Liver (tissue), 9 donors: ENCODE data around the gene RAPGEF6. TPM values are rescaled to one million over a fixed set of nuclear protein-coding genes. Genes with fewer than 3 reads are reported as not detected.
"Not testable (repeated sequence)": the region's sequence is repeated elsewhere in the genome, so short reads cannot be mapped to it uniquely, and the experiment has no call there.

Experiments
- DNase-seq: peaks from one replicate; pipeline ENCODE4 v3.0.0-alpha.2; 2017; ENCODE audit warnings: low spot score
- H3K27ac ChIP-seq, 2 donors: one replicate each; pipeline ENCODE4 v1.7.0; 2013; ENCODE audit warnings: inconsistent platforms in 2 of 2, low read length in 2 of 2, control low read depth in 1 of 2, low read depth in 1 of 2, mild to moderate bottlenecking in 1 of 2
- H3K27me3 ChIP-seq, 4 donors: one replicate each; pipeline versions ENCODE4 v1.6.1 to v1.7.0; 2013; ENCODE audit warnings: low read length in 3 of 4, inconsistent platforms in 1 of 4, mild to moderate bottlenecking in 1 of 4, moderate library complexity in 1 of 4; ENCODE audit not compliant: control insufficient read depth in 4 of 4, insufficient read depth in 4 of 4
- H3K36me3 ChIP-seq, 4 donors: one replicate each; pipeline versions ENCODE4 v1.6.1 to v1.7.0; 2013; ENCODE audit warnings: low read length in 3 of 4, mild to moderate bottlenecking in 3 of 4, low read depth in 1 of 4, moderate library complexity in 1 of 4; ENCODE audit not compliant: control insufficient read depth in 4 of 4, insufficient read depth in 3 of 4
- H3K4me1 ChIP-seq, 4 donors: one replicate each; pipeline versions ENCODE4 v1.6.1 to v1.7.0; 2013; ENCODE audit warnings: low read length in 3 of 4, mild to moderate bottlenecking in 3 of 4, moderate library complexity in 1 of 4; ENCODE audit not compliant: control insufficient read depth in 4 of 4, insufficient read depth in 4 of 4
- H3K4me3 ChIP-seq, 3 donors: one replicate each; pipeline versions ENCODE4 v1.6.1 to v1.7.0; 2013; ENCODE audit warnings: low read length in 3 of 3, control low read depth in 1 of 3, low read depth in 1 of 3, mild to moderate bottlenecking in 1 of 3
- H3K9ac ChIP-seq, 2 donors: one replicate each; pipeline ENCODE4 v1.7.0; 2013; ENCODE audit warnings: low read length in 2 of 2, mild to moderate bottlenecking in 2 of 2, moderate library complexity in 2 of 2, control low read depth in 1 of 2, low read depth in 1 of 2
- H3K9me3 ChIP-seq, 4 donors: one replicate each; pipeline versions ENCODE4 v1.6.1 to v1.7.0; 2013; ENCODE audit warnings: low read length in 3 of 4; ENCODE audit not compliant: control insufficient read depth in 4 of 4
- EGR1 ChIP-seq, 2 donors: IDR thresholded peaks; 2 replicates each; pipeline ENCODE4 v1.6.1; 2016 to 2018; ENCODE audit warnings: antibody characterized with exemption in 2 of 2, low read depth in 2 of 2
- FOXA1 ChIP-seq: IDR thresholded peaks from 2 replicates; pipeline ENCODE4 v1.6.1; 2016; ENCODE audit warnings: antibody characterized with exemption
- FOXA2 ChIP-seq: IDR thresholded peaks from 2 replicates; pipeline ENCODE4 v1.6.1; 2016; ENCODE audit warnings: antibody characterized with exemption
- GABPA ChIP-seq, 2 donors: IDR thresholded peaks in 1 of 2; conservative IDR thresholded peaks in 1 of 2; 2 replicates each; pipeline ENCODE4 v1.6.1; 2016; ENCODE audit warnings: antibody characterized with exemption in 2 of 2, mild to moderate bottlenecking in 1 of 2, moderate library complexity in 1 of 2
- HNF4A ChIP-seq, 2 donors: conservative IDR thresholded peaks; 2 replicates each; pipeline ENCODE4 v1.6.1; 2016; ENCODE audit warnings: antibody characterized with exemption in 2 of 2, mild to moderate bottlenecking in 2 of 2
- HNF4G ChIP-seq: IDR thresholded peaks from 2 replicates; pipeline ENCODE4 v1.6.1; 2016; ENCODE audit warnings: antibody characterized with exemption
- JUND ChIP-seq, 2 donors: IDR thresholded peaks; 2 replicates each; pipeline ENCODE4 v1.6.1; 2016; ENCODE audit warnings: antibody characterized with exemption in 2 of 2
- NR2F2 ChIP-seq: IDR thresholded peaks from 2 replicates; pipeline ENCODE4 v1.6.1; 2016; ENCODE audit warnings: antibody characterized with exemption
- RAD21 ChIP-seq, 2 donors: IDR thresholded peaks; 2 replicates each; pipeline ENCODE4 v1.6.1; 2016; ENCODE audit warnings: antibody characterized with exemption in 2 of 2, mild to moderate bottlenecking in 2 of 2
- RXRA ChIP-seq, 2 donors: IDR thresholded peaks; 2 replicates each; pipeline ENCODE4 v1.6.1; 2017 to 2018; ENCODE audit warnings: antibody characterized with exemption in 2 of 2, mild to moderate bottlenecking in 1 of 2
- SP1 ChIP-seq: IDR thresholded peaks from 2 replicates; pipeline ENCODE4 v1.6.1; 2018; ENCODE audit warnings: antibody characterized with exemption, mild to moderate bottlenecking
- TAF1 ChIP-seq: conservative IDR thresholded peaks from 2 replicates; pipeline ENCODE4 v1.6.1; 2016; ENCODE audit warnings: antibody characterized with exemption, mild to moderate bottlenecking
- YY1 ChIP-seq: IDR thresholded peaks from 2 replicates; pipeline ENCODE4 v1.6.1; 2016; ENCODE audit warnings: antibody characterized with exemption, mild to moderate bottlenecking
- WGBS: extraction: QIAGEN DNeasy Blood & Tissue Kit; methylation state at CpG from one replicate; pipeline ENCODE4 v1.1.7; 2013; 5-methylcytosine and 5-hydroxymethylcytosine counted together
- polyA plus RNA-seq, 2 donors: library from polyadenylated mRNA; stranded (reverse) in 1 of 2; unstranded in 1 of 2; fragments of 200-250 nt in 1 of 2; fragments of >200 nt in 1 of 2; fragmentation: Nextera tagmentation in 1 of 2; extraction: Ambion mirVana in 1 of 2; gene quantifications; one replicate each; pipeline versions ENCODE4 v1.2.1 to v1.2.3, GENCODE V29; 2013 to 2015
- total RNA-seq, 2 donors: library from RNA; depleted of rRNA; stranded (reverse); fragments of >200 nt; gene quantifications; one replicate each; pipeline ENCODE4 v1.2.3, GENCODE V29; 2014
- TF ChIP-seq, protein P1 (sequence below): IDR thresholded peaks from 2 replicates; pipeline ENCODE4 v1.6.1; 2016; ENCODE audit warnings: antibody characterized with exemption
- TF ChIP-seq, protein P2 (sequence below): IDR thresholded peaks from 2 replicates; pipeline ENCODE4 v1.6.1; 2016; ENCODE audit warnings: antibody characterized with exemption
- TF ChIP-seq, protein P3 (sequence below): IDR thresholded peaks from 2 replicates; pipeline ENCODE4 v1.6.1; 2016; ENCODE audit warnings: antibody characterized with exemption, mild to moderate bottlenecking
- TF ChIP-seq, protein P4 (sequence below): IDR thresholded peaks from 2 replicates; pipeline ENCODE4 v1.6.1; 2016; ENCODE audit warnings: antibody characterized with exemption
- TF ChIP-seq, protein P5 (sequence below): fragments of 150-350 bp; IDR thresholded peaks from 2 replicates; pipeline ENCODE4 v1.5.1; 2017; ENCODE audit warnings: improper control_type of control experiment, low read depth, low read length; ENCODE audit not compliant: missing input control
- donor health status: healthy.
- donor health status: healthy.
- donor health status: healthy.
- donor health status: healthy.
- donor health status: healthy.

The RAPGEF6 gene
- total and polyA plus RNA-seq, 4 donors, result 1.7 to 16.1 (median 8.6) TPM

DNA sequence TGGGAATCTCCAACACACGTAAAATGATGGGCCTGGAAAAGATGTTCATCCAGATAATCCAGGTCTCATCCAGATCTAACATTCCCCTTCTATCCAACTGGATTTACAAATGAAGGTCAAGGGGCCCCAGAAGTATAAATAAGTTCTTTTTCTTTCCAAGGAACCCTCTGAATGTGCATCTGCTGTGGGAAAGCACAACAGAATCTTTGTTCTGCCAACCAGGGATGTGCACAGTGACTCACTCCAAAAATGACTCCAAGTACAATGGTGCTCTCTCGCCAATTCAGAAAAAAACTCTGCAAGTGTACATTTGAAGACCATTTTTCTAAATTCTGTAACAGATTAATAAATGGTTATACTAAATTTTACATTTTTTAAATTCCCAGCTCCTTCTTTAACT is 12.4 kb downstream of the RAPGEF6 start:
- WGBS, result 95% methylated on average over 2 of the region's 2 CpGs
- no peak overlapping the region for H3K4me3 ChIP-seq
- H3K9ac ChIP-seq, result no peak overlapping the region
- DNase-seq, result no peak
- no peaks in the 10 kb centered on the region for H3K27me3 ChIP-seq
- no peaks in the 10 kb centered on the region for H3K9me3 ChIP-seq
- H3K27ac ChIP-seq, result no peak overlapping the region
- peaks cover 0 to 13% (median 2%) of the 10 kb centered on the region in 4 donors for H3K4me1 ChIP-seq
- peaks cover 0 to 2% (median 0%) of the 10 kb centered on the region in 4 donors for H3K36me3 ChIP-seq
- TF ChIP-seq FOXA1, result no peak
- no peak for TF ChIP-seq GABPA (IDR thresholded peaks at IDR 0.05 in 1 of 2, conservative IDR thresholded peaks at IDR 0.05 in 1 of 2)
- TF ChIP-seq FOXA2, result no peak
- TF ChIP-seq, protein P1, sequence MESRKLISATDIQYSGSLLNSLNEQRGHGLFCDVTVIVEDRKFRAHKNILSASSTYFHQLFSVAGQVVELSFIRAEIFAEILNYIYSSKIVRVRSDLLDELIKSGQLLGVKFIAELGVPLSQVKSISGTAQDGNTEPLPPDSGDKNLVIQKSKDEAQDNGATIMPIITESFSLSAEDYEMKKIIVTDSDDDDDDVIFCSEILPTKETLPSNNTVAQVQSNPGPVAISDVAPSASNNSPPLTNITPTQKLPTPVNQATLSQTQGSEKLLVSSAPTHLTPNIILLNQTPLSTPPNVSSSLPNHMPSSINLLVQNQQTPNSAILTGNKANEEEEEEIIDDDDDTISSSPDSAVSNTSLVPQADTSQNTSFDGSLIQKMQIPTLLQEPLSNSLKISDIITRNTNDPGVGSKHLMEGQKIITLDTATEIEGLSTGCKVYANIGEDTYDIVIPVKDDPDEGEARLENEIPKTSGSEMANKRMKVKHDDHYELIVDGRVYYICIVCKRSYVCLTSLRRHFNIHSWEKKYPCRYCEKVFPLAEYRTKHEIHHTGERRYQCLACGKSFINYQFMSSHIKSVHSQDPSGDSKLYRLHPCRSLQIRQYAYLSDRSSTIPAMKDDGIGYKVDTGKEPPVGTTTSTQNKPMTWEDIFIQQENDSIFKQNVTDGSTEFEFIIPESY, result no peak
- TF ChIP-seq YY1, result no peak
- TF ChIP-seq SP1, result no peak
- TF ChIP-seq, protein P2, sequence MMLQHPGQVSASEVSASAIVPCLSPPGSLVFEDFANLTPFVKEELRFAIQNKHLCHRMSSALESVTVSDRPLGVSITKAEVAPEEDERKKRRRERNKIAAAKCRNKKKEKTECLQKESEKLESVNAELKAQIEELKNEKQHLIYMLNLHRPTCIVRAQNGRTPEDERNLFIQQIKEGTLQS, result no peak
- TF ChIP-seq TAF1, result no peak
- TF ChIP-seq NR2F2, result no peak
- TF ChIP-seq, protein P3, sequence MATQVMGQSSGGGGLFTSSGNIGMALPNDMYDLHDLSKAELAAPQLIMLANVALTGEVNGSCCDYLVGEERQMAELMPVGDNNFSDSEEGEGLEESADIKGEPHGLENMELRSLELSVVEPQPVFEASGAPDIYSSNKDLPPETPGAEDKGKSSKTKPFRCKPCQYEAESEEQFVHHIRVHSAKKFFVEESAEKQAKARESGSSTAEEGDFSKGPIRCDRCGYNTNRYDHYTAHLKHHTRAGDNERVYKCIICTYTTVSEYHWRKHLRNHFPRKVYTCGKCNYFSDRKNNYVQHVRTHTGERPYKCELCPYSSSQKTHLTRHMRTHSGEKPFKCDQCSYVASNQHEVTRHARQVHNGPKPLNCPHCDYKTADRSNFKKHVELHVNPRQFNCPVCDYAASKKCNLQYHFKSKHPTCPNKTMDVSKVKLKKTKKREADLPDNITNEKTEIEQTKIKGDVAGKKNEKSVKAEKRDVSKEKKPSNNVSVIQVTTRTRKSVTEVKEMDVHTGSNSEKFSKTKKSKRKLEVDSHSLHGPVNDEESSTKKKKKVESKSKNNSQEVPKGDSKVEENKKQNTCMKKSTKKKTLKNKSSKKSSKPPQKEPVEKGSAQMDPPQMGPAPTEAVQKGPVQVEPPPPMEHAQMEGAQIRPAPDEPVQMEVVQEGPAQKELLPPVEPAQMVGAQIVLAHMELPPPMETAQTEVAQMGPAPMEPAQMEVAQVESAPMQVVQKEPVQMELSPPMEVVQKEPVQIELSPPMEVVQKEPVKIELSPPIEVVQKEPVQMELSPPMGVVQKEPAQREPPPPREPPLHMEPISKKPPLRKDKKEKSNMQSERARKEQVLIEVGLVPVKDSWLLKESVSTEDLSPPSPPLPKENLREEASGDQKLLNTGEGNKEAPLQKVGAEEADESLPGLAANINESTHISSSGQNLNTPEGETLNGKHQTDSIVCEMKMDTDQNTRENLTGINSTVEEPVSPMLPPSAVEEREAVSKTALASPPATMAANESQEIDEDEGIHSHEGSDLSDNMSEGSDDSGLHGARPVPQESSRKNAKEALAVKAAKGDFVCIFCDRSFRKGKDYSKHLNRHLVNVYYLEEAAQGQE, result no peak
- TF ChIP-seq HNF4G, result no peak
- TF ChIP-seq, protein P4, sequence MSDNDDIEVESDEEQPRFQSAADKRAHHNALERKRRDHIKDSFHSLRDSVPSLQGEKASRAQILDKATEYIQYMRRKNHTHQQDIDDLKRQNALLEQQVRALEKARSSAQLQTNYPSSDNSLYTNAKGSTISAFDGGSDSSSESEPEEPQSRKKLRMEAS, result no peak
- no peak for TF ChIP-seq JUND (IDR thresholded peaks at IDR 0.05)
- TF ChIP-seq HNF4A (conservative IDR thresholded peaks at IDR 0.05), result no peak
- no peak for TF ChIP-seq RXRA (IDR thresholded peaks at IDR 0.05)
- TF ChIP-seq EGR1 (IDR thresholded peaks at IDR 0.05; ENCODE audit: low read depth in 2 of 2), result no peak
- TF ChIP-seq, protein P5, sequence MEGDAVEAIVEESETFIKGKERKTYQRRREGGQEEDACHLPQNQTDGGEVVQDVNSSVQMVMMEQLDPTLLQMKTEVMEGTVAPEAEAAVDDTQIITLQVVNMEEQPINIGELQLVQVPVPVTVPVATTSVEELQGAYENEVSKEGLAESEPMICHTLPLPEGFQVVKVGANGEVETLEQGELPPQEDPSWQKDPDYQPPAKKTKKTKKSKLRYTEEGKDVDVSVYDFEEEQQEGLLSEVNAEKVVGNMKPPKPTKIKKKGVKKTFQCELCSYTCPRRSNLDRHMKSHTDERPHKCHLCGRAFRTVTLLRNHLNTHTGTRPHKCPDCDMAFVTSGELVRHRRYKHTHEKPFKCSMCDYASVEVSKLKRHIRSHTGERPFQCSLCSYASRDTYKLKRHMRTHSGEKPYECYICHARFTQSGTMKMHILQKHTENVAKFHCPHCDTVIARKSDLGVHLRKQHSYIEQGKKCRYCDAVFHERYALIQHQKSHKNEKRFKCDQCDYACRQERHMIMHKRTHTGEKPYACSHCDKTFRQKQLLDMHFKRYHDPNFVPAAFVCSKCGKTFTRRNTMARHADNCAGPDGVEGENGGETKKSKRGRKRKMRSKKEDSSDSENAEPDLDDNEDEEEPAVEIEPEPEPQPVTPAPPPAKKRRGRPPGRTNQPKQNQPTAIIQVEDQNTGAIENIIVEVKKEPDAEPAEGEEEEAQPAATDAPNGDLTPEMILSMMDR, result no peak
- no peak for TF ChIP-seq RAD21 (IDR thresholded peaks at IDR 0.05)

DNA sequence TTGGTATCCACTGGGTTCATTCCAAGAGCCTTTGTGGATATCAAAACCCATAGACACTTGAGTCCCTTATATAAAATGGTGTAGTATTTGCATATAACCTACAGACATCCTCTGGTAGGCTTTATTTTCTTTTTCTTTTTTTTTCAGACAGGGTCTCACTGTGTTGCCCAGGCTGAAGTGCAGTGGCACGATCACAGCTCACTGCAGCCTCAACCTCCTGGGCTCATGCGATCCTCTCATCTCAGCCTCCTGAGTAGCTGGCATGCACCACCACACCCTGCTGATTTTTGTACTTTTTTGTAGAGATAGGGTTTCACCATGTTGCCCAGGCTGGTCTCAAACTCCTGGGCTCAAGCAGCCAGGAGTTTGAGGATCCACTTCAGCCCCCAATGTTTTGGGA is 13.9 kb downstream of the RAPGEF6 start:
- H3K9ac ChIP-seq, DNase-seq, H3K36me3 ChIP-seq, H3K4me3 ChIP-seq, H3K27me3 ChIP-seq, H3K9me3 ChIP-seq, H3K27ac ChIP-seq: not testable (repeated sequence)
- 99% methylated on average over 2 of the region's 2 CpGs for WGBS
- peaks cover 0 to 13% (median 2%) of the 10 kb centered on the region in 4 donors for H3K4me1 ChIP-seq
